Upper lobe of left lung (tissue), 6 donors: ENCODE results near the gene STUB1. TPM values are rescaled to one million over a fixed set of nuclear protein-coding genes. Genes with fewer than 3 reads are reported as not detected.
A peak's percentile ranks its signal among the peaks of the same experiment; 100 is the strongest.

ENCODE experiments used
- ATAC-seq, 2 donors: fragments of 200-7000 bp; cut with Tn5 transposase; one replicate each; pipeline ENCODE4 v1.9.1; 2022; ENCODE audit warnings: mild to moderate bottlenecking in 2 of 2, moderate library complexity in 2 of 2; ENCODE audit not compliant: low FRiP score in 2 of 2
- DNase-seq, 2 donors: peaks; one replicate each; pipeline ENCODE4 v3.0.0-alpha.2; 2019 to 2020
- H3K27ac ChIP-seq, 4 donors: fragments of 200-600 bp; sonication (generic); one replicate each; pipeline ENCODE4 v1.5.1; 2016 to 2019
- H3K27me3 ChIP-seq, 4 donors: fragments of 200-600 bp; sonication (generic); one replicate each; pipeline ENCODE4 v1.5.1; 2017 to 2019
- H3K36me3 ChIP-seq, 4 donors: fragments of 200-600 bp; sonication (generic); one replicate each; pipeline ENCODE4 v1.5.1; 2016 to 2019
- H3K4me1 ChIP-seq, 4 donors: fragments of 200-600 bp; sonication (generic); one replicate each; pipeline ENCODE4 v1.5.1; 2018 to 2019
- H3K4me3 ChIP-seq, 4 donors: fragments of 200-600 bp; sonication (generic); one replicate each; pipeline ENCODE4 v1.5.1; 2017 to 2019; ENCODE audit warnings: mild to moderate bottlenecking in 2 of 4, moderate library complexity in 1 of 4
- H3K9me3 ChIP-seq, 4 donors: fragments of 200-600 bp; sonication (generic); one replicate each; pipeline ENCODE4 v1.5.1; 2018 to 2019
- EP300 ChIP-seq, 4 donors: sonication (generic); formaldehyde crosslinking; IDR thresholded peaks; one replicate each; pipeline ENCODE4 v1.5.1; 2017; ENCODE audit warnings: antibody characterized with exemption in 4 of 4, control low read depth in 2 of 4
- POLR2A ChIP-seq, 4 donors: fragments of 450-650 bp; IDR thresholded peaks; one replicate each; pipeline ENCODE4 v1.5.1; 2016 to 2017; ENCODE audit warnings: antibody characterized with exemption in 4 of 4, mild to moderate bottlenecking in 2 of 4
- POLR2AphosphoS5 ChIP-seq, 2 donors: sonication (generic); formaldehyde crosslinking; IDR thresholded peaks; one replicate each; pipeline ENCODE4 v1.5.1; 2017; ENCODE audit warnings: antibody characterized with exemption in 2 of 2
- WGBS, 2 donors: methylation state at CpG; one replicate each; pipeline ENCODE4 v1.1.5; 2017 to 2018; 5-methylcytosine and 5-hydroxymethylcytosine counted together
- total RNA-seq, 6 donors: library from RNA; depleted of rRNA in 4 of 6; stranded (reverse); fragments of >200 nt in 4 of 6; gene quantifications; one replicate each; pipeline versions ENCODE4 v1.1.0 to v1.2.1, GENCODE V29; 2016 to 2021
- TF ChIP-seq, protein P1 (sequence below), 6 experiments: fragments of 450-650 bp in 4 of 6; fragments of 200-600 bp in 2 of 6; sonication (generic) in 2 of 6; IDR thresholded peaks; one replicate each; pipeline ENCODE4 v1.5.1; 2016 to 2019; ENCODE audit warnings: antibody characterized with exemption in 6 of 6
- donor health status: DM: no; HTN: no; CAD: no; lungs with moderate emphysema.
- donor health status: DM: no; HTN: yes; CAD: no; lungs with severe emphysema.

The STUB1 gene
- total RNA-seq, 6 donors from 2014 or later, result 101 to 186 (median 118) TPM

DNA sequence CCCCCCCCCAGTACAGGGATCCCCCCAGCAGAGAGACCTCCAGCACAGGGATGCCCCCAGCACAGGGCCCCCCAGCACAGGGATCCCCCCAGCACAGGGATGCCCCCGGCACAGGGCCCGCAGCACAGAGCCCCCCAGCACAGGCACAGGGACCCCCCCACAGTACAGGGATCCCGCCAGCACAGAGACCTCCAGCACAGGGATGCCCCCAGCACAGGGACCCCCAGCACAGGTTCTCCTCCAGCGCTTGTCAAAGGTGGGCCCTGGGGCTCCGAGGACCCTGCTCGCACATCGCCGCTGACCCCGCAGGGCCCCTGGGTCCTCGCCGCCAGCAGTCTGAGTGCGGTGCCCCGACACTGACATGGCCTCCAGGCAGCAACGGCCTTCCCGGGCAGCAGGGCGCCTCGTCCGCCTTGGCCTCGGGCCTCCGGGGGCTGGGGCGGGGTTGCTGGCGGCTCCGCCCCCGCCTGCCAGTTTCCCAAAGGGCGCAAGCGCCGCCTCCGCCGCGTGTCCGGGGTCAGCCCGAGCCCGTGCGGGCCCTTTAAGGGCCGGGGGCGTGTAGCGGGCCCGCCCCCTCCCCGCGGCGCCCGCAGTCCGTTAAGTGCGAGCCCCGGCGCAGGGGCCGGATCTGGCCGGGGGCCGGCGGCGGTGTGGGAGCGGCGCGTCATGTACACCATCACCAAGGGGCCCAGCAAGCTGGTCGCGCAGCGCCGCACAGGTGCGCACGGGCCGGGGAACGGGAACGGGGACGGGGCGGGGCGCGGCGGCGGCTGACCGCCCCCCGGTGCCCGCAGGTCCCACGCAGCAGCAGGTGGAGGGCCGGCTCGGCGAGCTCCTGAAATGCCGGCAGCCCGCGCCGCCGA is 38.7 kb upstream of the STUB1 start, which contains the start of gene MCRIP2:
Gene MCRIP2 (plus strand): TSS at position 503 of the 863 bp plus-strand sequence. CDS start 164 bp downstream, at position 667.
- DNase-seq, result peak; percentile 92 to 97
- Histone ChIP-seq H3K4me3 (peak within 1 kb of the TSS; percentile 91 to 97 (median 94)), H3K27me3 (no peaks in the 10 kb centered on the region), H3K27ac (peak within 1 kb of the TSS; percentile 85 to 89 (median 88)), H3K36me3 (no peaks in the 10 kb centered on the region), H3K9me3 (no peaks in the 10 kb centered on the region), H3K4me1 (peaks cover 21 to 75% (median 47%) of the 10 kb centered on the region in 4 donors)
- ATAC-seq, result peak; percentile 46 to 81
- TF ChIP-seq, protein P1, sequence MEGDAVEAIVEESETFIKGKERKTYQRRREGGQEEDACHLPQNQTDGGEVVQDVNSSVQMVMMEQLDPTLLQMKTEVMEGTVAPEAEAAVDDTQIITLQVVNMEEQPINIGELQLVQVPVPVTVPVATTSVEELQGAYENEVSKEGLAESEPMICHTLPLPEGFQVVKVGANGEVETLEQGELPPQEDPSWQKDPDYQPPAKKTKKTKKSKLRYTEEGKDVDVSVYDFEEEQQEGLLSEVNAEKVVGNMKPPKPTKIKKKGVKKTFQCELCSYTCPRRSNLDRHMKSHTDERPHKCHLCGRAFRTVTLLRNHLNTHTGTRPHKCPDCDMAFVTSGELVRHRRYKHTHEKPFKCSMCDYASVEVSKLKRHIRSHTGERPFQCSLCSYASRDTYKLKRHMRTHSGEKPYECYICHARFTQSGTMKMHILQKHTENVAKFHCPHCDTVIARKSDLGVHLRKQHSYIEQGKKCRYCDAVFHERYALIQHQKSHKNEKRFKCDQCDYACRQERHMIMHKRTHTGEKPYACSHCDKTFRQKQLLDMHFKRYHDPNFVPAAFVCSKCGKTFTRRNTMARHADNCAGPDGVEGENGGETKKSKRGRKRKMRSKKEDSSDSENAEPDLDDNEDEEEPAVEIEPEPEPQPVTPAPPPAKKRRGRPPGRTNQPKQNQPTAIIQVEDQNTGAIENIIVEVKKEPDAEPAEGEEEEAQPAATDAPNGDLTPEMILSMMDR (IDR thresholded peaks at IDR 0.05), result peak in 1 of 6 experiments; percentile 6
- peak in 3 of 4 donors; percentile 41 to 79 (median 71) for TF ChIP-seq POLR2A (IDR thresholded peaks at IDR 0.05)
- TF ChIP-seq POLR2AphosphoS5 (IDR thresholded peaks at IDR 0.05), result peak; percentile 57 to 67
- TF ChIP-seq EP300 (IDR thresholded peaks at IDR 0.05), result no peak
- no CpG with 5 or more reads among the region's 81 CpGs for WGBS, 2 donors

DNA sequence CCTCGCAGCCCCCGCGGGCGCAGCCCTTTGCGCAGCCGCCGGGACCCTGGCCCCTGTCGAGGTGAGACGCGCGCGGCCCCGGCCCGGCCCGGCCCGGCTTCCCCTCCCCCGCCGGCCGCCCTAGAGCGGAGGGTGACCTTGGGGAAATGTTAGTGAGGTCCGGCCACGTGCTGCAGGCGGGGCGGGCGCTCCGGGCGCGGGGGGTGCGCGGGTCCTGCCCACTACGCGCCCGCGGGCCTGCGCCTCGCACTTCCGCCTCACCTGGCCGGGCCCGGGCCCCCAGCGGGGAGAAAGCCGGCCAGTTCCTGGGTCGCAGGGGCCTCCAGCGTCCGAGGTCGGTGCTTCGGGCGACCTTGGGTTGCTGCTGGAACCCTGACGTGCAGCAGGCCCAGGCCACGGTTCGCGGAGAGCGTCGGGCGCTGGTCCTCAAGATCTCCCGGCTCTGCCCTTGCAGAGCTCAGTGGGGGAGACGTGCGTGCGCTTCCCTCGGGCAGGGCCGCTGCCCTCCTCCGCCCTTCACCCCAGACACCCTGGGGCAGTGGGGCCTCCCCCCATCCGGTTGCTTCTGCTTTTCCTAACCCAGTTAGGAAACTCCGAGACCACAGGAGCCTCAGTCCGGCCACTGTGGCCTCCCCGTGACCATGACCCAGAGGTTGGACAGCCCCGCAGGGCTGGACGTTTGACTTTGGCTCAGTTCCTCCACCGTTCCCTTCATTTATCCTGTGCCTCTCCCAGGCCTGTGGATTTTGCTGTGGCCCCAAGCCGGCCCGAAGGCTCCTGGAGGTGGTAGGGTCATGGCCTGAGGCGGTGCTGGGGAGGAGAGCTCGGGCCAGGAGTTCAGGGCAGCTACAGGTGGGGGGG is 37.8 kb upstream of the STUB1 start:
- Histone ChIP-seq H3K27me3 (no peaks in the 10 kb centered on the region), H3K4me1 (peaks cover 22 to 80% (median 49%) of the 10 kb centered on the region in 4 donors), H3K4me3 (peak overlapping the region; percentile 91 to 97 (median 94)), H3K9me3 (no peaks in the 10 kb centered on the region), H3K27ac (peak overlapping the region; percentile 85 to 89 (median 88)), H3K36me3 (no peaks in the 10 kb centered on the region)
- WGBS, 2 donors, result 0 to 9% methylated on average over 5 to 29 of the region's 72 CpGs
- peak; percentile 79 to 95 for DNase-seq
- ATAC-seq, result peak; percentile 50
- TF ChIP-seq, protein P1 (IDR thresholded peaks at IDR 0.05), result peak in 1 of 6 experiments; percentile 6
- TF ChIP-seq POLR2AphosphoS5 (IDR thresholded peaks at IDR 0.05) (peak in 1 of 2 donors; percentile 30), EP300 (IDR thresholded peaks at IDR 0.05) (no peak), POLR2A (IDR thresholded peaks at IDR 0.05) (peak in 1 of 4 donors; percentile 50)

DNA sequence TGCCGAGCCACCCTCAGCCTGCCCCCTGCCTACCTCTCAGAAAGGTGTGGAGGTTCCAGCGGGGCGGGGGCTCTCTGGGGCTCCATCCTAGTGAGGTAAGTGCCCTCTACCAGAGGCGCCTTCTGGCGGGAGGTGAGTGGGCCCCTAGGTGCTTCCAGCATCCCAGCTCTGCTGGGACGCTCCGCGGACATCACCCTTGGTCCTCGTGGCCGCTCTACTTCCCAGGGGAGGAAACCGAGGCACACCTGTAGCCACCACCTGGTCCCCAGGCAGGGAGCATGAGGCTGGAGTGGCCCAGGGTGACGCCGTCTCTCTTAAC is 37.2 kb upstream of the STUB1 start:
- Histone ChIP-seq H3K27ac (peak overlapping the region; percentile 85 to 89 (median 88)), H3K4me3 (peak overlapping the region in 3 of 4 donors; percentile 91 to 97 (median 94)), H3K36me3 (no peaks in the 10 kb centered on the region), H3K9me3 (no peaks in the 10 kb centered on the region), H3K4me1 (peaks cover 23 to 80% (median 49%) of the 10 kb centered on the region in 4 donors), H3K27me3 (no peaks in the 10 kb centered on the region)
- TF ChIP-seq POLR2AphosphoS5 (IDR thresholded peaks at IDR 0.05), result no peak
- TF ChIP-seq, protein P1 (IDR thresholded peaks at IDR 0.05), result no peak
- no peak for TF ChIP-seq EP300 (IDR thresholded peaks at IDR 0.05)
- TF ChIP-seq POLR2A (IDR thresholded peaks at IDR 0.05), result no peak
- DNase-seq (peak in 1 of 2 donors; percentile 74), ATAC-seq (no peak)
- WGBS, 2 donors, result 88 to 92% methylated on average over 1 to 7 of the region's 13 CpGs

DNA sequence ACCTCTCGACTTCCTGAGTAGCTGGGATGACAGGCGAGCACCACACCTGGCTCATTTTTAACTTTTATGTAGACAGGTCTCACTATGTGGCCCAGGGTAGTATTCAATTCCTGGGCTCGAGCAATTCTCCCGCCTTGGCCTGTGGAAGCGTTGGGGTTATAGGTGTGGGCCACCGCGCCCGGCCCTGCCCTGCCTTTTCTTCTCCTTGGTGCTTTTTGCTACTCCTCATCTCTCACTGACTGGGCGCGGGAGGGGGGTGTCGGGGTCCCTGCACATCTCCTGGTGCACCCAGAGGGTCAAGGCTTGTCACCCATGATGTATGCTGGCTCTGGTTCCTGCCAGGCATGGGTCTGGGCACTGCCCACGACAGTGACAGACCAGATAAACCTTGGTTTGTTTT is 35.7 kb upstream of the STUB1 start:
- Histone ChIP-seq H3K4me3 (no peak overlapping the region), H3K27ac (no peak overlapping the region), H3K27me3 (no peaks in the 10 kb centered on the region), H3K9me3 (no peaks in the 10 kb centered on the region), H3K4me1 (peaks cover 28 to 91% (median 57%) of the 10 kb centered on the region in 4 donors), H3K36me3 (no peaks in the 10 kb centered on the region)
- no peak for TF ChIP-seq EP300 (IDR thresholded peaks at IDR 0.05)
- no peak for TF ChIP-seq POLR2A (IDR thresholded peaks at IDR 0.05)
- TF ChIP-seq, protein P1 (IDR thresholded peaks at IDR 0.05), result no peak
- no peak for TF ChIP-seq POLR2AphosphoS5 (IDR thresholded peaks at IDR 0.05)
- ATAC-seq, result no peak
- DNase-seq, result peak in 1 of 2 donors; percentile 74
- 91% methylated on average over 12 of the region's 12 CpGs for WGBS, 2 donors
